ENCODE measurements around the gene GIPR. TPM values are rescaled to one million over a fixed set of nuclear protein-coding genes. Genes with fewer than 3 reads are reported as not detected.

GIPR gene
- total RNA-seq, 1 donor from 2014 or later, result 0.86 TPM

- no peak for TF ChIP-seq CTCF (conservative IDR thresholded peaks at IDR 0.05; ENCODE audit: low read depth, low read length)
Observed at GRCh38 chr19:45664575-45664974, 3.4 kb upstream of the GIPR start.

GRCh38 chr19:45668342-45668871 is 386 bp downstream of the GIPR start:
- peak overlapping the region; percentile 43 for H3K4me3 ChIP-seq (ENCODE audit: low read depth, low read length)
- TF ChIP-seq CTCF (conservative IDR thresholded peaks at IDR 0.05; ENCODE audit: low read depth, low read length), result no peak
- DNase-seq (ENCODE audit: low read depth), result no peak

More at GRCh38 chr19:45664575-45664974, 3.4 kb upstream of the GIPR start:
- no peak for DNase-seq (ENCODE audit: low read depth)
- H3K4me3 ChIP-seq (ENCODE audit: low read depth, low read length), result no peak overlapping the region

GRCh38 chr19:45670670-45671453 is 2.8 kb downstream of the GIPR start:
- H3K4me3 ChIP-seq (ENCODE audit: low read depth, low read length), result peak overlapping the region; percentile 57
- DNase-seq (ENCODE audit: low read depth), result no peak
- no peak for TF ChIP-seq CTCF (conservative IDR thresholded peaks at IDR 0.05; ENCODE audit: low read depth, low read length)

- H3K4me3 ChIP-seq (ENCODE audit: low read depth, low read length), result no peak overlapping the region
- no peak for DNase-seq (ENCODE audit: low read depth)
- no peak for TF ChIP-seq CTCF (conservative IDR thresholded peaks at IDR 0.05; ENCODE audit: low read depth, low read length)
Observed at GRCh38 chr19:45674946-45675345, 6.9 kb downstream of the GIPR start.

GRCh38 chr19:45676851-45677263 is 8.8 kb downstream of the GIPR start:
- DNase-seq (ENCODE audit: low read depth), result no peak
- peak overlapping the region; percentile 56 for H3K4me3 ChIP-seq (ENCODE audit: low read depth, low read length)
- TF ChIP-seq CTCF (conservative IDR thresholded peaks at IDR 0.05; ENCODE audit: low read depth, low read length), result no peak

GRCh38 chr19:45677351-45678230 is 9.6 kb downstream of the GIPR start:
- peak overlapping the region; percentile 56 for H3K4me3 ChIP-seq (ENCODE audit: low read depth, low read length)
- TF ChIP-seq CTCF (conservative IDR thresholded peaks at IDR 0.05; ENCODE audit: low read depth, low read length), result no peak
- DNase-seq (ENCODE audit: low read depth), result peak; percentile 59
